GM18868 (cell line): ENCODE results near the gene PSG3.
"Not testable (repeated sequence)": the region's sequence is repeated elsewhere in the genome, so short reads cannot be mapped to it uniquely, and the experiment has no call there.

ENCODE experiments used
- ATAC-seq: cut with Tn5 transposase; IDR thresholded peaks from one replicate; pipeline ENCODE4 v1.9.1; 2021; ENCODE audit warnings: mild to moderate bottlenecking, moderate library complexity; ENCODE audit not compliant: unreplicated experiment

Gene PSG3

DNA sequence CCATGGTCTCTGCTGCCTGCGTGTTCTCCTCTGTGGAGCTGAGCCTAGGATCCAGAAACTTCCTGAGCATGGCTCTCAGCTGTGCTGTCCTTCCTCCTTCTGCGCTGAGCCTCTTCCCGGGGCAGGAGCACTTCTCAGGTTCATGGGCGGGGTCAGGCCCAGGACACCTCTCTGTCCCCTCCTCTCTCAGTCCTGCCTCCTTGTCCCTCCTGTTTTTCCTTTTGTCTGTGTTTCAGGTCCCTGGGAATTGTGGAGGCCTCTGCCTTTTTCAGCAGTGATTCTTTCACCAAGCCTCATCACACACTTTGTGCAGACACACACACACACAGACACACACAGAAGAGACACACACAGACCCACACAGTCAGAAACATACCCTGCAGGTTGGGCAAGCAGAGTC, at the start of gene PSG3:
PSG3 (minus strand) TSS at position 101 of the 400 bp plus-strand sequence; CDS start at position 4, 97 bp downstream.
- not testable (repeated sequence) for ATAC-seq

DNA sequence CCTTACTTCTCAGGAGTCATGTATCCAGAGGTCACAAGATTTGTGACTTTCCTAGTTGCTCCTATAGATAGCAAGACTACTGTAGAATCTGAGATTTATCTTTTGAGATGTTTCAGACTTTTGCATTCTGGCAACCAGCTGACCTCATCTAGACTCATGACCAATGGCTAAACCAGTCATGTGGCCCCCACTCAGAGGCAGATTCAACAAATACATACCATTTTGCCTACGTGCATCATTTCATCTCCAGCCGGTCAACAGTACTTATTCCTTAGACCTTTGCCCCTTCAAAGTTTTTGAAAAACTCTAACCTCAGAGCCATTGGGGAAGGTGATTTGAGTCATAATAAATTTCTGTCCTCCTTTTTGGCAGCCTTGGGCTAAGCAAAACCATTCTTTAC, 48.5 kb upstream of the PSG3 start:
- not testable (repeated sequence) for ATAC-seq

DNA sequence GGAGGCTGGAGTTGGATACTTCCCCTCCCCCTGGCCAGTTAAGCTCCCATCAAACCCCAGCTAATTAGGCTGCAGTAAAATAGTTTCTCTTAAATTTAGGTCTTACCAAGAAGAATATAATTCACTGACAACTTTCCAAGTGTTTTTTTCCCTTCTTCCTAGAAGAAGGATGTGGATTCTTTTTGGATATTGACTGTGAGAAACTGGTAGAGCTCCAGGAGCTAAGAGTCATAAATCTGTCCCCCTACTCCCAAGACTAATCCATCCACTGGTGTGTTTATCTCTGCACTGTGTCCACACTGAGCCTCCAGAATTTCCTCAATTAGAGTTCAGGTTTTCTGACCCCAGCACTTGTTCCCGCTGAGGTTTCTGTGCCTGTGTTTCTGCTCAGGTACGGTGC, 47.5 kb upstream of the PSG3 start:
- ATAC-seq, result not testable (repeated sequence)

DNA sequence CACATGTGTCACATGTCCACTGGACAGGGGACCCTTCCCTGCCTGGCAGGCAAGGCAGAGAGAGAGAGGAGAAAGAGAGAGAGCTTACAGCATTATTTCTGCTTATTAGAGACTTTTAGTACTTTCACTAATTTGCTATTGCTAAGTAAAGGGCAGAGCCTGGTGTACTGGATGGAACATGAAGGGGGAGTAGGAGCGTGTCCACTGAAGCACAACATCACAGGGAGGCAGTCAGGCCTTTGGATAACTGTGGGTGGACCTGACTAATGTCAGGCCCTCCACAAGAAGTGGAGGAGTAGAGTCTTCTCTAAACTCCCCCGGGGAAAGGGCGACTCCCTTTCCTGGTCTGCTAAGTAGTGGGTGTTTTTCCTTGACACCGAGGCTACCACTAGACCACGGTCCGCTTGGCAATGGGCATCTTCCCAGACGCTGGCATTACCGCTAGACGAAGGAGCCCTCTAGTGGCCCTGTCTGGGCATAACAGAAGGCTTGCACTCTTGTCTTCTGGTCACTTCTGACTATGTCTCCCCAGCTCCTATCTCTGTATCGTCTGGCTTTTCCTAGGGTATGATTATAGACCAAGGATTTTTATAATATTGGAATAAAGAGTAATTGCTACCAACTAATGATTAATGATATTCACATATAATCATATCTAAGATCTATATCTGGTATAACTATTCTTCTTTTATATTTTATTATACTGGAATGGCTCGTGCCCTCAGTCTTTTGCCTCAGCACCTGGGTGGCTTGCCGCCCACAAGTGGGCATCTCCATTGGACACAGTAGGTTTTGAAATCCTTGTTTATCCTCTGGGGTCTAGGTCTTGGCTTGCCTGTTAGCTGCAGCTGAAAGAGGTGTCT, 36.7 kb upstream of the PSG3 start:
- not testable (repeated sequence) for ATAC-seq

DNA sequence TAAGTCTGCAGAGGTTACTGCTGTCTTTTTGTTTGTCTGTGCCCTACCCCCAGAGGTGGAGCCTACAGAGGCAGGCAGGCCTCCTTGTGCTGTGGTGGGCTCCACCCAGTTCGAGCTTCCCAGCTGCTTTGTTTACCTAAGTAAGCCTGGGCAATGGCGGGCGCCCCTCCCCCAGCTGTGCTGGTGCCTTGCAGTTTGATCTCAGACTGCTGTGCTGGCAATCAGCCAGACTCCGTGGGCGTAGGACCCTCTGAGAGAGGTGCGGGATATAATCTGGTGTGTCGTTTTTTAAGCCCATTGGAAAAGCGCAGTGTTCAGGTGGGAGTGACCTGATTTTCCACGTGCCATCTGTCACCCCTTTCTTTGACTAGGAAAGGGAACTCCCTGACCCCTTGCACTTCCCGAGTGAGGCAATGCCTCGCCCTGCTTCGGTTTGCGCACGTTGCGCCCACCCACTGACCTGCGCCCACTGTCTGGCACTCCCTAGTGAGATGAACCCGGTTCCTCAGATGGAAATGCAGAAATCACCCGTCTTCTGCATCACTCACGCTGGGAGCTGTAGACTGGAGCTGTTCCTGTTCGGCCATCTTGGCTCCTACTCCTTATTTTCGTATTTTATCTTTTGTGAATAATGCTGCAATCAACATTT, 34.4 kb upstream of the PSG3 start:
- not testable (repeated sequence) for ATAC-seq

DNA sequence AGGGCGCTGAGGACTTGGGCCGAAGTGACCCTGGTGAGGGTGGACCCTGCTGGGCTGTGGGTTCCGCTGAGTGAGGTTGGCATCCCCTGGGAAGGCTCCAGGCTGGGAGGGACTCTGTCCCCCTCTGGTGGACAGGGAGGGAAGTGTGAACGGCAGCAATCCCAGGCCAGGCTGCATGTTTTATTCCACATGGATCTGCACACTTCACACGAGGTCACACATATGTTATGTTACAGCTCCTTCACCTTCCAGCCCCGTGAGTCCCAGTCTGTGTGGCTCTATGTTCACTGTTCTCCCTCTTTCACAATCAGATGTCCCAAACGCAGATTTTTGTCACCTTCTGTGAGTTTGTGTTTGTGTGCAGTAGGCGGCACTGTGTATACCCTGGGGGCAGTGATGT, 27.0 kb upstream of the PSG3 start:
- not testable (repeated sequence) for ATAC-seq

DNA sequence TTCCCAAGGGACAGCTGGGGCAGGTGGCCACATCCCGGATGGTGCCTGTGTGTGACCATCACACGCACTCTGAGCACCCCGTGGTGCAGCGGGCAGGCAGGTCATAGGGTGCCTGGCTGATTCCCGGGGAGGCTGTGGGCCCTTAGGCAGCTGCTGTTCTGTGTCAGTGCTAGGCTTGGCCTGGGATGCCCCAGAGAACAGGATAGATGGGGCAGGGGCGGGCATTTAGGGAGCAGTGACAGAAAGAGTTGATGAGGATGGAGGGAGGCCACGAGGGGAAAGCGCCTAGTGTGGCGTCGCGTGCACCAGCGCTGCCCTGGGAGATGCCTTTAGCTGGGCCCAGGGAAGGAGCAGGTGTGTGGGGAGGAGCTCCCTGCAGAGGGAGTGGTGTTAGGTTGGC, 26.6 kb upstream of the PSG3 start:
- ATAC-seq, result not testable (repeated sequence)

DNA sequence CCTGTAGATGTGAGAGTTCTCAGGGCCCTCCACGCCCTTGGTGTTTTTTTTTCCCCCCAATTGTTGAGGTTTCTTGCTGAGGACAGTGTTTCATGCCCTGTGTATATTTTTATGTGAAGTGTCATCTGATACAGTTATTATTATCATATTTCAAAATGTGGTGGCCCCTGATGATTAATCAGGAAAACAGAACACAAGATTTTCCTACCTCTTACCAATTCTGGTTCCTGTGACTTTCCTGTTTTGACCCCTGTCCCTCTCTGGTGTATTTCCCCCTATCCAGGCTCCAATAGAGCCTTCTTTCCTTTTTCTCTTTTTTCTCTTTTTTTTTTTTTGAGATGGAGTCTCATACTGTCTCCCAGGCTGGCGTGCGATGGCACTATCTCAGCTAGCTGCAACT, 24.6 kb upstream of the PSG3 start:
- ATAC-seq, result no peak

DNA sequence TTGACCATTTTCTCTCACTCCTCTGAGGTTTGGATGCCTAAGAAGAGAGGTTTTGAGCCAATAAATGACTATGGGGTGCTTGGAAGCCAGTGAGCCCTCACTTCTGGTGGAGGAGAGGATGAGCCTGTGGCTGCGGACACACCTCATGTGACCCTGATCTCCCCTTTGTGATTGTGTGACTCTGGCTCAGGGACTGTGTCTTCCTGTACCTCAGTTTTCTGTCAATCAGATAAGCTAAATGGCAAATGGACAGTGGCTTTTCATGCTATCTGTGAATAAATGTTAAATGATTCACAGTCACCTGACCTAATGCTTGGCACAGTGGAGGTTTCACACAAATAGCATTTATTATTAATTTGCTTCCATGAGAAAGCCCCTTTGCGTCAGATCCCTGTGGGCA, 22.5 kb upstream of the PSG3 start:
- no peak for ATAC-seq

DNA sequence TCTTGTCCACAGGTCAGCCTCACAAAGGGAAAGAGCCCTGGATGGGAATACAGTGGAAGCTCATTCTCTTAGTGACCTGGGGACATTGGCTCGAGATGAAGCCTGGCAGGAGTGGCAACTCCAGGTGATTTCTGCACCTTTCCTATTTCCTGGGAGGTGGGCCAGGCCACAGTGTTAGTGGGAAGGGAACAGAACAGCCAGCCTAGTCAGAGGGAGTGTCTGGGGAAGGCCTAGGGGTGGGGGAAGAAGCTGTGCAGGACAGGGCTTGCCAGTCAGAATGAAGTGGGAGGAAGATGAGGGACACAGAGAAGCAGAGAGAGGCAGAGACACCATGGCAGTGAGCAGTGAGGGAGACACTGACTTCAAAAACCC, 21.6 kb upstream of the PSG3 start:
- not testable (repeated sequence) for ATAC-seq

DNA sequence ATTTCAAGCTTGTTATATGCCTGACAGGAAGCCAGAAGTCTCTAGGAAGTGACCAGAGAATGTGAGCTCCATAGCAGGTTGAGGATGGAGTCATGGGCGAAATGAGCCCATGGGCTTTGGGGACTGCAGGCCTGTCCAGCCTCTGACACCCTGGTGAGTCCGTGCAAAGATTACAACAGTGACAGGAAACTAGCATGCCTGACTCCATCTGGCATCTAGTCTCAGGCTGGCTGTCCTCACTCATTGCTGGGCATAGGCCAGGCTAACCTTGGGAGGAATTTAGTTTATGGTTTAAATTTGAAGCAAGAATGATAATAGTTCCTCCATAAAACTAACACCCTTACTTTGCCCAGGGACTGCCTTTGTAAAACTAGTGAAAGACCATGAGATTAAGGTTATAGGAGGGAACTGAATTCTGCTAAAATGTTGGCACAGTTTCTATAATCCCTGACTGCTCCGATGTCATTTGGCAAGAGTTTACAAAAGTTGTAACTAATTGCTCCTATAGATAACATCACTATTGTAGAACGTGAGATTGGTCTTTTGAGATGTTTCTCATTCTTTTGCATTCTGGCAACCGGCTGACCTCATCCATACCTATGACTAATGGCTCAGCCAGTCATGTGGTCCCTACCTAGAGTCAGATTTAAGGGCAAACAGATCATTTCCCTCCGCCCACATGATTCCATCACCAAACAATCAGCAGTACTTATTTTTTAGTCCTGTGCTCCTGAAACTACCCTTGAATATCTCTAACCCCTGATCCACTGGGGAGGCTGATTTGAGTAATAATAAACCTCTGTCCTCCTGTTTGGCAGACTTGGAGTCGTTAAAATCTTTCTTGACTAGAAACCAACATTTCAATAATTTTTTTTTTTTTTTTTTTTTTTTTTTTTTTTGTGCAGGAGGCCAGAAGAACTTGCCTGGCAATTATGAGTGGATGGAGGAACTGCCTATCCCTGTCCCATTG, 21.0 kb upstream of the PSG3 start:
- not testable (repeated sequence) for ATAC-seq

DNA sequence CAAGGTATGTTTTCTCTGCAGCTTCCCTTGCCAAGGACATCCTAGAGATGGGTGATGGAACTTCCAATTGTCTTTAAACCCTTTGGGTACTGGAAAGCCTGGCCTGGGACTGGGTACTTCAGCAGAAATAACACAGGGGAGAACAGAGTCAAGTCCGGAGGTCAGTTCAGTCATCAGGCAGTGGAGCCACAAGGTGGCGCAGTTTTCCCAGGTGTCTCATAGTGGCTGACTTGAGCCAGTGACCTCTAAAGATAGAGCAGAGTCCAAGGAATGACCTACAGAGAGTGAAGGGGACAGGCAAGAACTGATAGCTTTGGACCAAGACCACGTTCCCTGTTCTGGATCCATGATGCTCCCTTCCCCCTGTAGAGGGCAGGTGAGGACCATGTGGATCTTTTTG, 18.4 kb upstream of the PSG3 start:
- ATAC-seq, result not testable (repeated sequence)

DNA sequence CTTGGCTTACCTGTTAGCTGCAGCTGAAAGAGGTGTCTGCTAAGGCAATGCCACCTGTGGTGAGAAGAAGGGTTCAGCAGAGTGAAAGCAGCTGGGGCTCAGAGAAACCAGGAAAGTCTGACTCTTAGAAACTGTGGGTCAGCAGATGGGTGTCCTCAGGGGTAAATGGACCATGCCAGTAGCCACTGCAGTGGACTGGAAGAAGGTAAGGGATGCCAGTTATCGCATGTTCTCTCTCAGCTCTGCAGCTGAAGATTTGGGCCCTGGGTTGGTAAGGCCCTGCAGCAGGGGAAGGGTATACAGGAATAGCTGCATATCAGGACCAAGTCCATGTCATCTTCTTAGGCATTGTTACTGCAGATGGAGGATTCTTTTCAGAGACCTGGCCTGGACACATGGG, 12.0 kb upstream of the PSG3 start:
- not testable (repeated sequence) for ATAC-seq

DNA sequence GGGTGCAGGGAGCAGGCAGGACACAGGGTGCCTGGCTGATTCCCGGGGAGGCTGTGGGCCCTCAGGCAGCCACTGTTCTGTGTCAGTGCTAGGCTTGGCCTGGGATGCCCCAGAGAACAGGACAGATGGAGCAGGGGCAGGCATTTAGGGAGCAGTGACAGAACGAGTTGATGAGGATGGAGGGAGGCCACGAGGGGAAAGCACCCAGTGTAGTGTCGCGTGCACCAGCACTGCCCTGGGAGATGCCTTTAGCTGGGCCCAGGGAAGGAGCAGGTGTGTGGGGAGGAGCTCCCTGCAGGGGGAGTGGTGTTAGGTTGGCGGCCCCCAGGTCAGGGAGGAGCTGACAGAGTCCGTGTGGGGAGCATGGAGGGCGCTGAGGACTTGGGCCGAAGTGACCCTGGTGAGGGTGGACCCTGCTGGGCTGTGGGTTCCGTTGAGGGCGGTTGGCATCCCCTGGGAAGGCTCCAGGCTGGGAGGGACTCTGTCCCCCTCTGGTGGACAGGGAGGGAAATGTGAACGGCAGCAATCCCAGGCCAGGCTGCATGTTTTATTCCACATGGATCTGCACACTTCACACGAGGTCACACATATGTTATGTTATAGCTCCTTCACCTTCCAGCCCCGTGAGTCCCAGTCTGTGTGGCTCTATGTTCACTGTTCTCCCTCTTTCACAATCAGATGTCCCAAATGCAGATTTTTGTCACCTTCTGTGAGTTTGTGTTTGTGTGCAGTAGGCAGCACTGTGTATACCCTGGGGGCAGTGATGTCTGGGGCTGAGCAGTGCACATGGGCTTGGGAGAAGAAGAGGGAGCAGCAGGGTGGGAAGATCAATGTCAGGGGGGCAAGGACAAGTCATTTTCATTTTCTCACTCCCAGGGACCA, 1.7 kb upstream of the PSG3 start:
- ATAC-seq, result not testable (repeated sequence)

DNA sequence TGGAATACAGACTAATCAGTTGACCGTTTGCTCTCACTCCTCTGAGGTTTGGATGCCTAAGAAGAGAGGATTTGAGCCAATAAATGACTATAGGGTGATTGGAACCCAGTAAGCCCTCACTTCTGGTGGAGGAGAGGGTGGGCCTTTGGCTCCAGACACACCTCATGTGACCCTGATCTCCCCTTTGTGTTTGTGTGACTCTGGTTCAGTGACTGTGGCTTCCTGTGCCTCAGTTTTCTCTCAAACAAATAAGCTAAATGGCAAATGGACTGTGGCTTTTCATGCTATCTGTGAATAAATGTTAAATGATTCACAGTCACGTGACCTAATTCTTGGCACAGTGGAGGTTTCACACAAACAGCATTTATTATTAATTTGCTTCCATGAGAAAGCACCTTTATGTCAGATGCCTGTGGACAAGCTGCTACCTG, 2.7 kb downstream of the PSG3 start:
- not testable (repeated sequence) for ATAC-seq

DNA sequence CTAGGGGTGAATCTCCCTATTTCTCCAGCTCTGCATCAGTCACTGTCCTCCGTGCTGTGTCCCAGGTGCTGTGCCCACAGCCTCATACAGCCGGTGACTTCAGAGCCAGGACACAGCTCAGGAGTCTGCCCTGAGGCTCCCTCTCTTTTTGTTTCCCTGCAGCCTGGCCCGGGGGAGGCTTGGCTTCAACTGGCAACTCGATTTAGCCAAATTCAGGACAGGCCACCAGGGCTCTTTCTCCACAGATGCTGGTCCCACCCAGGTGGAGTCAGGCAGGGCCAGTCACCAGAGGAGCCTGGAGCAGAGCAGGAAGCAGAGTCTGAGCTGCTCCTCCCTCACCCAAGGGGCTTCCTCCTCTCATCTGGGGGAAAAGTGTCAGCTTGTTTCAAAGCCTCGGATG, 11.9 kb downstream of the PSG3 start:
- not testable (repeated sequence) for ATAC-seq

DNA sequence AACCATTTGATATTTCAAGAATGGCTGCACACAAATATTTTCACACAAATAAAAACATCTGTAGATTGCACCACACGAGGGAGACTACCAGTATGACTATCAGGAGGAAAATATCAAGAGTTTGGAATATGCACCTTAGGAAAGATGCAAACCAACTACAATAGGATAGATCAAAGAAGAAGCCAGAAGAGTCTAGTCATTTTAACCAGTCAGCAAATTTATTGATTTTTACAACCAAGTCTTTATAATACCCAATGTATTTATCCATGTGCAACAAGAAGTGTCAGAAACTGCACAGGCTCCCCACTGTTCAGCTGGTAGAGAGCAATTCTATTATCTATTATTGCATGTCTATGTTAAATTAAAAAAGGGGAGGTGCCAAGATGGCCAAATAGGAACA, 26.3 kb downstream of the PSG3 start:
- not testable (repeated sequence) for ATAC-seq

DNA sequence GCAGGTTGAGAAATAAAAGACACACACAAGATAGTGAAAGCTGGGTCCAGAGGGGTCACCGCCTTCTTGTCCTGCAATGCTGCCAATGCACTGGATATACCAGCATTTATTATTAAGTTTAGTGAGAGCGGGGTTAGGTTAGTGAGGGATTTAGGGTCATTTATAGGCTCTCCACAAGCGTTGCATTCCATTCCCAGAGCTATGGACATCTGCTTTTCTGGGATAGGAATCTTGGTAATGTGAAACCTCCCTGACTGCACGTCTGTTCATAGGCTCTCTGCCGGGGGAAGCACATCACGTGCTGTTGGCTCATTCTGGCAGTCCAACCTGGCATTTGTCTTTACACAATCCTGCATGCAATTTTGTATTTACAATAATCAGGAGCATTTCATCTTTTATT, 27.5 kb downstream of the PSG3 start:
- not testable (repeated sequence) for ATAC-seq

DNA sequence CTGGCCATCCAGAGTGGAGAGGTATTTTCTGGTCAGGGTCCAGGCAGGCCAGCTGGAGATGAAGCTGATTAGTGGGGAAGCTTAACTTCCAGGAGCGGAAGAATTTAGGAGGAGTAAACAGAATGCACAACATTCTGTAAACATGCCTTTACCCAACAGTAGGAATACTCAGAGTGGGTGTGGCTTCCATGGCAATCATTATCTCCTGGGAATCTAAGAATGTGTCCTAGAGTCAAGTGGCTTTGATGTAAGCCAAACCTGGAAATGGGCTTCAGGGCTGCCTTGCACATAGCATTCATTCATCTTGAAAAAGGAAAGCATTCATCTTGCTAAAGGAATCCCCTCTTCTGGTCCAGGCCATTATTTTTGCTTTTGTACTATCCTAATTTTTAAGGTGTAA, 29.3 kb downstream of the PSG3 start:
- ATAC-seq, result not testable (repeated sequence)

DNA sequence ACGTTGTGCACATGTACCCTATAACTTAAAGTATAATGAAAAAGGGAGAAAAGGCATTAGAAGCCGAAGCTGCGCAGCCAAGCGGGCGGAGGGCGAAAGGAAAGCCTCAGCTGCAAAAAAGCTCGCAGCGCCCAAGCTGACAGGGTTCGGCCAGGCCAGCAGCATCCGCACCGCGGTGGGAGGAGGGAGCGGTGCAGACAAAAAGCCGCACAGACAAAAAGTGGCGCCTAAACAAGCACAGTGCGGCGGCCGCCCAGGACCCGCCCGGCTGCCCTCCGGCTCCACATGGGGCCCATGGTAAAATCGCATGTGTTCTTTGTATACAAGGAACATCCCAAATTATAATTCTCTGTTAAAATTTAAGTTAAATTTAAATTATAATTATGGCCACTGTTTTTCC, 42.4 kb downstream of the PSG3 start:
- ATAC-seq, result no peak
